HG03175 (cell line): ENCODE data around the gene SUN3.
A peak's percentile ranks its signal among the peaks of the same experiment; 100 is the strongest.
"Not testable (repeated sequence)": the region's sequence is repeated elsewhere in the genome, so short reads cannot be mapped to it uniquely, and the experiment has no call there.

Experiments
- ATAC-seq: cut with Tn5 transposase; IDR thresholded peaks from one replicate; pipeline ENCODE4 v1.9.1; 2021; ENCODE audit warnings: mild to moderate bottlenecking, moderate library complexity; ENCODE audit not compliant: unreplicated experiment

SUN3 gene

GRCh38 chr7:48033922-48034321 is 5.0 kb upstream of the SUN3 start:
- ATAC-seq: no peak

GRCh38 chr7:48031111-48031510 is 2.2 kb upstream of the SUN3 start:
- no peak for ATAC-seq

DNA sequence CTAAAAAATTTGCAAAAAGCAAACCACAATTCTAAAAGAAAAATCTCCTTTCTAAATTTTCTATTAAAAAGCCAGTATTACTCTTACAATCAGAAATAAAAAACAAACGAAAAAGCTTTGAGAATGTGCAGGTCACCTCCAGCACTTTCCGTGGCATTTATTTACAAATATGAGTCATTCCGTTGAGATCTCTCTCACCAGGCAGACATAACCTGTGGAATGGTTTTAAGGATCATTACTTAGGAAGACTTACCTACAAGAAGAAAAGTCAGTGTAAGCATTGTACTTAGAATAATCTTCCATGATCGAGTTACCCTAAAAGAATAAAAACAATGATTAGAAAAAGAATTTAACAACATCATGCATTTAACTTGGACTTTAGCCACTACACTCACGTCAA is 3.3 kb downstream of the SUN3 start:
- ATAC-seq: no peak

- ATAC-seq: no peak
Observed at GRCh38 chr7:48017674-48018073, 11.2 kb downstream of the SUN3 start.

GRCh38 chr7:48016641-48017040 is 12.3 kb downstream of the SUN3 start:
- no peak for ATAC-seq

DNA sequence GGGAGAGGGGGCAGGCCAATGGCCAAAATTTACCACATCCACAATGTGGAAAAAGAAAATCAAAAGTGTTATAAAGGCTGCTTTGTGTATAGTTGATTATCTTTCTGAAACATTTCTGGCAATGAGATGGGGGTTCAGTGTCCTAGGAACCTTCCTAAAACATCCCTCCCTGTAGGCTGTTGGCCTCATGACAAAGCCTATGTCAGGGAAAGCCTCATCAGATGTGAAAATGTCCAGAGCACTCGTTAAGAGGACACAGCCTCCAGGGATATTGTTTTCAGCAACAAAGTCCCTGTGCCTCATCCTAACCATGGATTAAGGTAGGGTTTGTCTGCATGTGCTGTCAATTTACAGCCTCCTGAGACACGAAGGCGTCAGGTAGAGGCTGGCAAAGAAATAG is 17.0 kb downstream of the SUN3 start:
- no peak for ATAC-seq

DNA sequence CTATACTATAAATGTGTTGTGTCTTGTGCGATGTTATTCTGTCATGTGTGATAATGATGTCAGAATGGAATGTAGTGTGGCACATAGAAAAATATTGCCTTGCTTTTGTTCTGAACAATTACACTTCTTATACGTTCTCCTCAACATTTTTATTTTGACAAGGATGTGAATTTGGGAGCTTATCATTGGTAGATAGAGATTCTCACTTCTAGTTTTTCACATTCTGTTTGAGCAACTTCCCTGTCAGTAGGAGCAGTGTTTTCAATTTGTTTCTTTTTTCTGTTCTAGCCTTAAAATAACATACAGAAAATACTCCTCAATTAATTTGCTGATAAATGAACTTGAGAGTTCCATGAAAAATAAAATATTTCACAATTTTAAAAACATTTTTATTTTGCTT is 17.6 kb downstream of the SUN3 start:
- ATAC-seq: no peak

- ATAC-seq: no peak
Observed at GRCh38 chr7:48009954-48010353, 19.0 kb downstream of the SUN3 start.

DNA sequence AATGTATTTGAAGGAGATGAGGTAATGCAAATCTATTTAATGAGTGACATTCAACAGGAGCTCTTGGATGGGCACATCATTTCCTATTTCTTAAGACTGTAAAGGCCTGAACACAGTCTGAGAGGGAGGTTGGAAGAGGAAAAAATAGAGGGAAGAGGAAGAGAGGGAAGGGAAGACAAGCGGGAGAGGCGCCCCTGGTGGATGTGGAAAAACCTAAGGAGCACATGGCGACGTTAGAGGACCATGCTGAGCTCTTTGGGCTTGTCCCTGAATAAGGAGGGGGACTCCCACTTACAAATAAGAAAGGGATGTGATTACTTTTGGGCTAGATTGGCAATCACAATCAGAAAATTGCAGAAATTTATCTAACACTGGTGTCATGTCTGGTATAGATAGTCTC is 19.6 kb downstream of the SUN3 start:
- ATAC-seq: no peak

DNA sequence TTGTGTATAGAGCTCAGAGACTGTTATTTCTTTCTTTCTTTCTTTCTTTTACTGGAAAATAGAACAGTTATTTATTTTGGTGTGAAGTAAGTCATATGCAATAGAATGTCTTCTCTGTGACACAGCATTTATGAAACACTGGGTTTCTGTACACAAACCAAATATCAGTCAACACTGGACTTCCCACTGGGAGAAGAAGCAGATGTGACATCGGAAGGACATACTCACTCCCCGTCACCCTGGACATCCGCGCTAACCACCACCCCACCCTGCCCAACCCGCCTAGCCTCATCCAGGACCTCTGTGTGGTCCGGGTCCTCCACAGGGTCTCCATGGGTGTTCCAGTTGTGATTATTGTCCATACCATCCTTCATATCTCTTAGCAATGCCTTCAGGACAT is 22.0 kb downstream of the SUN3 start:
- no peak for ATAC-seq

- no peak for ATAC-seq
Observed at GRCh38 chr7:48004638-48005037, 24.3 kb downstream of the SUN3 start.

DNA sequence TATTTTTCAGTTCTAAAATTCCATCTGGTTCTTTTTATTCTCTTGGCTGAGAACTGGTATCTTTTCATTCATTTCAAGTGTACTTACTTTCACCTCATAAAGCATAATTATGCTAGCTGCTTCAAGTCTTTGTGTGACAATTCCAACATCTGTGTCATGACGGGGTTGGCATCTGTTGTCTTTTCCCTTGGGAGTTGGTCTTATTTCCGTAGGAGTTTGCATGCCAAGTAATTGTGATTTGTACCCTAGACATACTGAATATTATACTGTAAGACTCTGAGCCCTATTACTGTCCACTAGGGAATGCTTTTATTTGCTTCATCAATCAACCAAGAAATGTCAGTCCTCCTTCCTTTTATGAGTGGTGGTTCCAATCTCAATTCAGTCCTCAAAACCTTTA is 24.9 kb downstream of the SUN3 start:
- no peak for ATAC-seq

GRCh38 chr7:48000164-48000563 is 28.7 kb downstream of the SUN3 start:
- ATAC-seq: not testable (repeated sequence)

DNA sequence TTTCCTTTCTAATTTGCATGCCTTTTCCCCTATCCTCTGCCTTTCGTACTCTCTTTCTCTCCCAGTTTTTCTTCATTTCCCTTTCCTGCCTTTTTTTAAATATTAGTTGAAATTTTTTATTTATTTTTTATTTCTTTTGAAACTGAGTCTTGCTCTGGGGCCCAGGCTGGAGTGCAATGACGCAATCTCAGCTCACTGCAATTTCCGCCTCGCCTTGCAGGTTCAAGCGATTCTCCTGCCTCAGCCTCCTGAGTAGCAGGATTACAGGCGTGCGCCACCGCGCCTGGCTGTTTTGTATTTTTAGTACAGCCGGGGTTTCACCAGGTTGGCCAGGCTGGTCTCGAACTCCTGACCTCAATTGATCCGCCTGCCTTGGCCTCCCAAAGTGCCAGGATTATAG is 29.5 kb downstream of the SUN3 start:
- no peak for ATAC-seq

GRCh38 chr7:47992446-47992845 is 36.5 kb downstream of the SUN3 start:
- ATAC-seq: no peak

GRCh38 chr7:47991741-47992311 is 37.1 kb downstream of the SUN3 start:
- peak; percentile 99 for ATAC-seq

DNA sequence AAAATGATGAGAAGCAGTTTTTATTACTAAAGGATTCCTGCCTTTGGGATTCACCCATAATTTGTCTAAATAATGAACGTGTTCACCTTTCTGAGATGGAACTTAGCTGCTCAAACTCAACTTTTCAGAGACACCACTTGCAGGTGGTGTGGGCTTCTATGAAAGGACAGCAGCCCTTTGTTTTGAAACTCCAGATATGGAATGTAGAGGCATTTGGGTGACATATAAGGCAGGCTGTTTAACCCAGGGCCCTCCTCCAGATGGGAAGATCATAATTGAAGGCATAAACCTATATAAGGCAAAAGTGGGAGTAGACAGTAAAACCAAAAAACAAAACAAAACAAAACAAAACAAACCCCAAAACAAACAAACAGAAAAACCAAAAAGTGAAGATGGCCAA is 37.6 kb downstream of the SUN3 start:
- no peak for ATAC-seq

GRCh38 chr7:47990592-47990991 is 38.3 kb downstream of the SUN3 start:
- no peak for ATAC-seq

DNA sequence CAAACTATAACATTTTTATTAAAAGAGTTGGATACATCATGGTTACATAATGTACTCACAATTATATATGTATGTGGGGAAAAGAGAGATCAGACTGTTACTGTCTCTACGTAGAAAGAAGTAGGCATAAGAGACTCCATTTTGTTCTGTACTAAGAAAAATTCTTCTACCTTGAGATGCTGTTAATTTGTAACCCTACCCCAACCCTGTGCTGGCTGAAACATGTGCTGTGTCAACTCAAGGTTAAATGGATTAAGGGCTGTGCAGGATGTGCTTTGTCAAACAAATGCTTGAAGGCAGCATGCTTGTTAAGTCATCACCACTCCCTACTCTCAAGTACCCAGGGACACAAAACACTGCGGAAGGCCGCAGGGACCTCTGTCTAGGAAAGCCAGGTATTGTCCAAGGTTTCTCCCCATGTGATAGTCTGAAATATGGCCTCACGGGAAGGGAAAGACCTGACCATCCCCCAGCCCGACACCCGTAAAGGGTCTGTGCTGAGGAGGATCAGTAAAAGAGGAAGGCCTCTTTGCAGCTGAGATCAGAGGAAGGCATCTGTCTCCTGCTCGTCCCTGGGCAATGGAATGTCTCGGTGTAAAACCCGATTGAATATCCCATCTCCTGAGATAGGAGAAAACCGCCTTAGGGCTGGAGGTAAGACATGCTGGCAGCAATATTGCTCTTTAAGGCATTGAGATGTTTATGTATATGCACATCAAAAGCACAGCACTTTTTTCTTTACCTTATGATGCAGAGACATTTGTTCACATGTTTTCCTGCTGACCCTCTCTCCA is 39.1 kb downstream of the SUN3 start:
- not testable (repeated sequence) for ATAC-seq

- ATAC-seq: peak; percentile 21
Observed at GRCh38 chr7:47988496-47989386, 40.2 kb downstream of the SUN3 start.

DNA sequence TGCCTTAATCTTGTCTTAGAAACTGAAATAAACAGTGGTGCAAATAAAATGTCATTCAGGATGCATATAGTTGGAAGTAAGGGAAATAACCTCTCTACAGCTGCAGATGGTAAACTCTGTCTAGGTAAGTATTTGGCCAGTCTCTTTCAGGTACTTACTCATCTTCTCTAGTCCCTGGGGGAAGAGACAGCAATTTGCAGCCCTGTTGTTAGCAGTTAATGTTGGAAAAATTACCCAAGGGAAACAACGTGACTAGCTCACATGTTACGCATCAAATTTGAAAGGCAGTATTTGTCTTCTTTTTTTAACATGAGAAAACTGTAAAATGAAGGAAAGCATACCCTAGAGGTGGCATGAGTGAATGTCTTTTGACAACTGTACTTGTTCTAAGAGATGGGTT is 46.3 kb downstream of the SUN3 start:
- ATAC-seq: no peak

DNA sequence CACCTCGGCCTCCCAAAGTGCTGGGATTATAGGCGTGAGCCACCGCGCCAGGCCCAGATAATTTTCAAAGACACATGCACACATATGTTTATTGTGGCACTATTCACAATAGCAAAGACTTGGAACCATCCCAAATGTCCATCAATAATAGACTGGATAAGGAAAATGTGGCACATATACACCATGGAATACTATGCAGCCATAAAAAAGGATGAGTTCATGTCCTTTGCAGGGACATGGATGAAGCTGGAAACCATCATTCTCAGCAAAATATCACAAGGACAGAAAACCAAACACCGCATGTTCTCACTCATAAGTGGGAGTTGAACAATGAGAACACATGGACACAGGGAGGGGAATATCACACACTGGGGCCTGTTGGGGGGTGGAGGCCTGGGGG is 48.3 kb downstream of the SUN3 start:
- not testable (repeated sequence) for ATAC-seq
